A549 (cell line): ENCODE measurements around the gene PDIA6. TPM values are rescaled to one million over a fixed set of nuclear protein-coding genes. Genes with fewer than 3 reads are reported as not detected.
A peak's percentile ranks its signal among the peaks of the same experiment; 100 is the strongest.

Experiments used
- ATAC-seq, 2 experiments: fragments of 200-7000 bp in 1 of 2; fragments of >200 bp in 1 of 2; cut with Nextera tagmentation in 1 of 2; cut with Tn5 transposase in 1 of 2; 3 replicates each; pipeline versions ENCODE4 v1.8.0 to v1.9.1; 2018 to 2020; ENCODE audit warnings: mild to moderate bottlenecking in 1 of 2, moderate library complexity in 1 of 2
- CTCF ChIA-PET: fragments of 300-600 bp; sonication (Branson Sonifier 250); formaldehyde crosslinking; extraction: SDS; loops from one replicate; lab custom pipeline; 2021; ENCODE audit warnings: antibody characterized with exemption, inconsistent platforms; lab: Yijun Ruan, JAX
- POLR2A ChIA-PET: fragments of 350-600 bp; formaldehyde crosslinking; extraction: SDS; loops from one replicate; lab custom pipeline; 2021; ENCODE audit warnings: antibody characterized with exemption, inconsistent platforms; lab: Yijun Ruan, JAX
- DNase-seq, 2 experiments: peaks; one replicate each; pipeline versions ENCODE4 v3.0.0 to v3.0.0-alpha.2; 2011 to 2016; ENCODE audit warnings: low read depth in 1 of 2, low spot score in 1 of 2
- FAIRE-seq: peaks from 2 replicates; lab custom pipeline; 2011; peaks lifted over from hg19 to GRCh38; lab: Jason Lieb, UNC
- H3K27ac ChIP-seq, 2 experiments: fragments of >200 bp; sonication (Bioruptor Twin); formaldehyde crosslinking; 3 replicates each; pipeline ENCODE4 v1.5.1; 2016 to 2017
- H3K4me1 ChIP-seq: fragments of >200 bp; sonication (Bioruptor Twin); formaldehyde crosslinking; 3 replicates; pipeline ENCODE4 v1.6.1; 2016
- H3K4me2 ChIP-seq: fragments of >200 bp; sonication (Bioruptor Twin); formaldehyde crosslinking; 3 replicates; pipeline ENCODE4 v1.6.1; 2016
- H3K4me3 ChIP-seq: fragments of >200 bp; sonication (Bioruptor Twin); formaldehyde crosslinking; 3 replicates; pipeline ENCODE4 v1.5.1; 2016
- H3K9me3 ChIP-seq: fragments of >200 bp; sonication (Bioruptor Twin); formaldehyde crosslinking; 3 replicates; pipeline ENCODE4 v1.6.1; 2016
- ATOH8 ChIP-seq: fragments of 250-450 bp; sonication (Bioruptor Pico); IDR thresholded peaks from 2 replicates; pipeline ENCODE4 v1.5.0; 2020; ENCODE audit warnings: low read depth, mild to moderate bottlenecking, moderate library complexity
- BHLHE40 ChIP-seq: IDR thresholded peaks from 2 replicates; pipeline ENCODE4 v1.6.1; 2012; ENCODE audit warnings: low read depth, low read length, inconsistent platforms
- CBX2 ChIP-seq: fragments of 200-600 bp; sonication (generic); IDR thresholded peaks from 2 replicates; pipeline ENCODE4 v1.6.1; 2016; ENCODE audit warnings: low read depth, mild to moderate bottlenecking, borderline replicate concordance
- CHD2 ChIP-seq: fragments of 150-350 bp; IDR thresholded peaks from 2 replicates; pipeline ENCODE4 v1.6.1; 2014; ENCODE audit warnings: low read length; ENCODE audit not compliant: partially characterized antibody
- CHD4 ChIP-seq: fragments of 200-600 bp; sonication (generic); IDR thresholded peaks from 2 replicates; pipeline ENCODE4 v1.6.1; 2016; ENCODE audit warnings: antibody characterized with exemption, mild to moderate bottlenecking, borderline replicate concordance
- ELK1 ChIP-seq: fragments of 150-350 bp; IDR thresholded peaks from 2 replicates; pipeline ENCODE4 v1.6.1; 2014; ENCODE audit warnings: low read depth, mild to moderate bottlenecking, low read length
- FOSB ChIP-seq: fragments of 250-450 bp; sonication (Bioruptor Pico); IDR thresholded peaks from 2 replicates; pipeline ENCODE4 v1.5.0; 2020; ENCODE audit warnings: mild to moderate bottlenecking, moderate library complexity
- GATA3 ChIP-seq: IDR thresholded peaks from 2 replicates; pipeline ENCODE4 v1.6.1; 2012; ENCODE audit warnings: borderline replicate concordance
- HDAC2 ChIP-seq: fragments of 200-600 bp; sonication (generic); IDR thresholded peaks from 2 replicates; pipeline ENCODE4 v1.6.1; 2016
- HOXB13 ChIP-seq: fragments of 250-450 bp; sonication (Bioruptor Pico); IDR thresholded peaks from 2 replicates; pipeline ENCODE4 v1.5.0; 2020; ENCODE audit warnings: low read depth, mild to moderate bottlenecking, moderate library complexity
- JUNB ChIP-seq: fragments of >200 bp; sonication (Bioruptor Twin); formaldehyde crosslinking; IDR thresholded peaks from 2 replicates; pipeline ENCODE4 v1.6.1; 2016
- MAFK ChIP-seq: fragments of 450-650 bp; IDR thresholded peaks from 2 replicates; pipeline ENCODE4 v1.6.1; 2014; ENCODE audit not compliant: partially characterized antibody
- NFE2L2 ChIP-seq: fragments of 150-350 bp; conservative IDR thresholded peaks from 2 replicates; pipeline ENCODE4 v1.6.1; 2014; ENCODE audit warnings: low read length
- PBX3 ChIP-seq: IDR thresholded peaks from 2 replicates; pipeline ENCODE4 v1.6.1; 2012
- POLR2A ChIP-seq: IDR thresholded peaks from 2 replicates; pipeline ENCODE4 v1.6.1; 2012; ENCODE audit warnings: mild to moderate bottlenecking, low read length
- POLR2AphosphoS2 ChIP-seq: conservative IDR thresholded peaks from 2 replicates; pipeline ENCODE4 v1.6.1; 2012; ENCODE audit warnings: low read length, improper control_type of control experiment, inconsistent platforms
- RAD21 ChIP-seq, 2 experiments: fragments of >200 bp in 1 of 2; sonication (Bioruptor Twin) in 1 of 2; formaldehyde crosslinking in 1 of 2; IDR thresholded peaks in 1 of 2; conservative IDR thresholded peaks in 1 of 2; 2 replicates in 1 of 2; 3 replicates in 1 of 2; pipeline ENCODE4 v1.6.1; 2012 to 2018; ENCODE audit warnings: inconsistent platforms in 1 of 2
- RCOR1 ChIP-seq: fragments of 150-350 bp; IDR thresholded peaks from 2 replicates; pipeline ENCODE4 v1.6.1; 2014; ENCODE audit warnings: antibody characterized with exemption, low read length, low read depth
- RNF2 ChIP-seq: fragments of 200-600 bp; sonication (generic); IDR thresholded peaks from 2 replicates; pipeline ENCODE4 v1.6.1; 2016; ENCODE audit warnings: low read depth, mild to moderate bottlenecking, antibody characterized with exemption, moderate library complexity, borderline replicate concordance
- ZSCAN20 ChIP-seq: fragments of 250-450 bp; sonication (Bioruptor Pico); IDR thresholded peaks from 2 replicates; pipeline ENCODE4 v1.8.0; 2022; ENCODE audit warnings: mild to moderate bottlenecking, moderate library complexity
- WGBS: methylation state at CpG from one replicate; pipeline ENCODE4 v1.1.6; 2017; ENCODE audit errors: missing lambda C conversion rate; 5-methylcytosine and 5-hydroxymethylcytosine counted together
- polyA plus RNA-seq, 4 experiments: library from polyadenylated mRNA; depleted of rRNA in 3 of 4; stranded (reverse); fragments of >200 nt; fragmentation: RNase III in 1 of 4; extraction: RNeasy Plus Mini Kit Qiagen cat#74134 plus additional on column Dnase treatment in 1 of 4; gene quantifications; 2 replicates in 3 of 4; 3 replicates in 1 of 4; pipeline ENCODE4 v1.2.3, GENCODE V29; 2011 to 2017
- TF ChIP-seq, protein P1 (sequence below): fragments of >200 bp; sonication (Bioruptor Twin); formaldehyde crosslinking; IDR thresholded peaks from 3 replicates; pipeline ENCODE4 v1.5.1; 2016
- TF ChIP-seq, protein P2 (sequence below): IDR thresholded peaks from 2 replicates; pipeline ENCODE4 v1.6.1; 2012; ENCODE audit warnings: low read depth, borderline replicate concordance

The PDIA6 gene
- polyA plus RNA-seq, 2 of the 4 experiments (the other 2 are of a cell fraction), result 322 to 442 TPM

GRCh38 chr2:10760794-10761504, 51.6 kb downstream of the PDIA6 start:
- ATAC-seq, result no peak
- CTCF ChIA-PET, result interaction anchor here (0.6 to 1.0 kb wide), 2 partner anchors 52 to 361 kb away, joined by 3 to 4 read pairs; no protein-coding TSS in a partner anchor

GRCh38 chr2:10759151-10759714, 53.4 kb downstream of the PDIA6 start:
- no peak for ATAC-seq
- no peak overlapping the region for H3K4me3 ChIP-seq

More at GRCh38 chr2:10760794-10761504, 51.6 kb downstream of the PDIA6 start:
- no peaks in the 10 kb centered on the region for H3K9me3 ChIP-seq
- TF ChIP-seq PBX3 (no peak), ATOH8 (CRISPR knock-in tag) (no peak), ZSCAN20 (CRISPR knock-in tag) (no peak), GATA3 (no peak), HOXB13 (CRISPR knock-in tag) (no peak), RCOR1 (no peak), CHD4 (no peak), JUNB (no peak), CHD2 (no peak), CBX2 (no peak), NFE2L2 (no peak), FOSB (no peak)
- TF ChIP-seq, protein P1, sequence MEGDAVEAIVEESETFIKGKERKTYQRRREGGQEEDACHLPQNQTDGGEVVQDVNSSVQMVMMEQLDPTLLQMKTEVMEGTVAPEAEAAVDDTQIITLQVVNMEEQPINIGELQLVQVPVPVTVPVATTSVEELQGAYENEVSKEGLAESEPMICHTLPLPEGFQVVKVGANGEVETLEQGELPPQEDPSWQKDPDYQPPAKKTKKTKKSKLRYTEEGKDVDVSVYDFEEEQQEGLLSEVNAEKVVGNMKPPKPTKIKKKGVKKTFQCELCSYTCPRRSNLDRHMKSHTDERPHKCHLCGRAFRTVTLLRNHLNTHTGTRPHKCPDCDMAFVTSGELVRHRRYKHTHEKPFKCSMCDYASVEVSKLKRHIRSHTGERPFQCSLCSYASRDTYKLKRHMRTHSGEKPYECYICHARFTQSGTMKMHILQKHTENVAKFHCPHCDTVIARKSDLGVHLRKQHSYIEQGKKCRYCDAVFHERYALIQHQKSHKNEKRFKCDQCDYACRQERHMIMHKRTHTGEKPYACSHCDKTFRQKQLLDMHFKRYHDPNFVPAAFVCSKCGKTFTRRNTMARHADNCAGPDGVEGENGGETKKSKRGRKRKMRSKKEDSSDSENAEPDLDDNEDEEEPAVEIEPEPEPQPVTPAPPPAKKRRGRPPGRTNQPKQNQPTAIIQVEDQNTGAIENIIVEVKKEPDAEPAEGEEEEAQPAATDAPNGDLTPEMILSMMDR, result no peak
- TF ChIP-seq, protein P2, sequence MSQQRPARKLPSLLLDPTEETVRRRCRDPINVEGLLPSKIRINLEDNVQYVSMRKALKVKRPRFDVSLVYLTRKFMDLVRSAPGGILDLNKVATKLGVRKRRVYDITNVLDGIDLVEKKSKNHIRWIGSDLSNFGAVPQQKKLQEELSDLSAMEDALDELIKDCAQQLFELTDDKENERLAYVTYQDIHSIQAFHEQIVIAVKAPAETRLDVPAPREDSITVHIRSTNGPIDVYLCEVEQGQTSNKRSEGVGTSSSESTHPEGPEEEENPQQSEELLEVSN, result no peak
- no peak overlapping the region for H3K4me2 ChIP-seq
- WGBS, result 70% methylated on average over 12 of the region's 13 CpGs
- no peaks in the 10 kb centered on the region for H3K4me1 ChIP-seq
- FAIRE-seq (no peak), DNase-seq (no peak)
- no peak overlapping the region for H3K4me3 ChIP-seq
- H3K27ac ChIP-seq, result no peak overlapping the region
- POLR2A ChIA-PET, result no interaction called here

DNA sequence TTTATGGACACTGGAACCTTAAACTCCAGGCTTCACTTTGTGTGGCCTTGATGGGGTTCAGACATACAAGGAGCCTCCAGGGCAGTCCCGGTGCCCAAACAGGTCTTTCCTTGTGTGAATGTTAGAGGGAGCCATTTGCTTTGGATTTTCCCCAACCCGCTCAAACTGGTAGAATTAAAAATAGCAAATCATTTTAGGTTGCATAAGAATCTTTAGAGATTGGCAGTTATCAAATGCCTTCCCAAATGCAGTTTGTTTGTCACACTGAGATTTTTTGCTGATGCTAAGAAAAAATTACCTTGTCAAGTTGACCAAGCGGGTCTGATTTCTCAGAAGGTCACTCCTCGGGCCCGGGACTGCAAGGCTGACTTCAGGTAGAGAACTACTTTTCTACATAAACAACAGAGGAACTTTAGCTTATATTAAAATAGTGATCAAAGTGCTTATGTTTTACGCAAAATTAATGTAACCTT, 54.7 kb downstream of the PDIA6 start:
- DNase-seq (no peak), ATAC-seq (no peak), FAIRE-seq (no peak)
- TF ChIP-seq ELK1 (no peak), MAFK (peak; percentile 63), HDAC2 (no peak), POLR2A (no peak)
- H3K9me3 ChIP-seq, result no peaks in the 10 kb centered on the region
- POLR2A ChIA-PET, result no interaction called here
- H3K4me1 ChIP-seq, result no peaks in the 10 kb centered on the region
- H3K27ac ChIP-seq, result no peak overlapping the region
- no peak overlapping the region for H3K4me2 ChIP-seq
- 86% methylated on average over 6 of the region's 6 CpGs for WGBS
- no peak overlapping the region for H3K4me3 ChIP-seq
- CTCF ChIA-PET, result interaction anchor here (0.5 to 1.5 kb wide), 2 partner anchors 13 to 27 kb away, joined by 3 to 4 read pairs; no protein-coding TSS in a partner anchor

More at GRCh38 chr2:10759151-10759714, 53.4 kb downstream of the PDIA6 start:
- DNase-seq, result no peak
- ChIA-PET CTCF (interaction anchor here (1.5 kb wide), 1 partner anchor 11 kb away, joined by 3 read pairs; no protein-coding TSS in a partner anchor), POLR2A (no interaction called here)
- TF ChIP-seq RAD21 (conservative IDR thresholded peaks at IDR 0.05 in 1 of 2, IDR thresholded peaks at IDR 0.05 in 1 of 2) (no peak), POLR2AphosphoS2 (no peak), RNF2 (no peak), CHD2 (no peak), FOSB (no peak), BHLHE40 (no peak)
- Histone ChIP-seq H3K4me2 (no peak overlapping the region), H3K27ac (no peak overlapping the region), H3K4me1 (no peaks in the 10 kb centered on the region), H3K9me3 (no peaks in the 10 kb centered on the region)
- FAIRE-seq, result no peak
- WGBS, result 89% methylated on average over 9 of the region's 11 CpGs
